Measurements from ENCODE around the gene SAMD9L.

DNA sequence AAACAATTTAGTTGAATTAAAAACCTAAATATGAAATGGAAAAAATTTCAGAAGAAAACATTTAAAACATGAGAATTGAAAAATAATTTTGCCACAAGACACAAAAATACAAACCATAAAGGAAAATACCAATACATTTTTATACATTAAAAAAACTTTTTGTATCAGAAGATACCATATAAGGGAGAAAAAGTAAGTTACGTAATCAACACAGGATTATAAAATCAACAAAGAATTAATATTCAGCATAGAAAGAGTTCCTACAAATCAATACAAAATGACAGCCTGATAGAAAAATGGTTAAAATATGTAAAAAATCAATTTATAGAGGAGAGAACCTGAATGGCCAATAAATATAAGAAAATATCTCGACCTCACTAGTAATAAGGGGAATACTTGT, 16.6 kb upstream of the SAMD9L start:
- TF ChIP-seq, protein P1, sequence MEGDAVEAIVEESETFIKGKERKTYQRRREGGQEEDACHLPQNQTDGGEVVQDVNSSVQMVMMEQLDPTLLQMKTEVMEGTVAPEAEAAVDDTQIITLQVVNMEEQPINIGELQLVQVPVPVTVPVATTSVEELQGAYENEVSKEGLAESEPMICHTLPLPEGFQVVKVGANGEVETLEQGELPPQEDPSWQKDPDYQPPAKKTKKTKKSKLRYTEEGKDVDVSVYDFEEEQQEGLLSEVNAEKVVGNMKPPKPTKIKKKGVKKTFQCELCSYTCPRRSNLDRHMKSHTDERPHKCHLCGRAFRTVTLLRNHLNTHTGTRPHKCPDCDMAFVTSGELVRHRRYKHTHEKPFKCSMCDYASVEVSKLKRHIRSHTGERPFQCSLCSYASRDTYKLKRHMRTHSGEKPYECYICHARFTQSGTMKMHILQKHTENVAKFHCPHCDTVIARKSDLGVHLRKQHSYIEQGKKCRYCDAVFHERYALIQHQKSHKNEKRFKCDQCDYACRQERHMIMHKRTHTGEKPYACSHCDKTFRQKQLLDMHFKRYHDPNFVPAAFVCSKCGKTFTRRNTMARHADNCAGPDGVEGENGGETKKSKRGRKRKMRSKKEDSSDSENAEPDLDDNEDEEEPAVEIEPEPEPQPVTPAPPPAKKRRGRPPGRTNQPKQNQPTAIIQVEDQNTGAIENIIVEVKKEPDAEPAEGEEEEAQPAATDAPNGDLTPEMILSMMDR (IDR thresholded peaks at IDR 0.05) = no peak
- TF ChIP-seq POLR2A (IDR thresholded peaks at IDR 0.05) = no peak
